OCI-LY1 (cell line): ENCODE measurements around the gene DPH6.

Source experiments
- H2AFZ ChIP-seq: fragments of 200-600 bp; sonication (generic), shearing (Covaris generic); 2 replicates; pipeline ENCODE4 v1.6.0; 2014; ENCODE audit warnings: antibody characterized with exemption, mild to moderate bottlenecking, low read length
- H3F3A ChIP-seq: fragments of 200-600 bp; sonication (generic), shearing (Covaris generic); 2 replicates; pipeline ENCODE4 v1.6.0; 2014; ENCODE audit warnings: mild to moderate bottlenecking, antibody characterized with exemption, low read length, moderate library complexity; ENCODE audit not compliant: insufficient read depth
- H3K27ac ChIP-seq: fragments of 200-600 bp; sonication (generic); 2 replicates; pipeline ENCODE4 v1.5.1; 2014; ENCODE audit warnings: low read length, mixed run types, mild to moderate bottlenecking, low read depth; ENCODE audit not compliant: poor library complexity, severe bottlenecking
- H3K27me3 ChIP-seq: fragments of 200-600 bp; sonication (generic); 2 replicates; pipeline ENCODE4 v1.6.0; 2014; ENCODE audit warnings: antibody characterized with exemption, mild to moderate bottlenecking, low read length, moderate library complexity; ENCODE audit not compliant: insufficient read depth
- H3K36me3 ChIP-seq: fragments of 200-600 bp; sonication (generic); 2 replicates; pipeline ENCODE4 v1.6.1; 2014; ENCODE audit warnings: mild to moderate bottlenecking, antibody characterized with exemption, low read length, moderate library complexity, mixed read lengths; ENCODE audit not compliant: insufficient read depth
- H3K4me1 ChIP-seq: fragments of 200-600 bp; sonication (generic); 2 replicates; pipeline ENCODE4 v1.5.1; 2014; ENCODE audit warnings: mild to moderate bottlenecking, low read length, moderate library complexity; ENCODE audit not compliant: insufficient read depth, severe bottlenecking
- H3K4me2 ChIP-seq: fragments of 200-600 bp; sonication (generic), shearing (Covaris generic); 2 replicates; pipeline ENCODE4 v1.6.1; 2014; ENCODE audit warnings: low read length
- H3K4me3 ChIP-seq: fragments of 200-600 bp; sonication (generic); 2 replicates; pipeline ENCODE4 v1.5.1; 2014; ENCODE audit warnings: low read length, low read depth, mild to moderate bottlenecking, mixed read lengths; ENCODE audit not compliant: poor library complexity, severe bottlenecking
- H3K79me2 ChIP-seq: fragments of 200-600 bp; shearing (Covaris generic); 2 replicates; pipeline ENCODE4 v1.6.1; 2016; ENCODE audit warnings: mixed run types, low read length, mixed read lengths; ENCODE audit not compliant: insufficient read depth
- H3K9ac ChIP-seq: fragments of 200-600 bp; sonication (generic), shearing (Covaris generic); 2 replicates; pipeline ENCODE4 v1.6.1; 2014; ENCODE audit warnings: mild to moderate bottlenecking, low read length, mixed read lengths
- H3K9me2 ChIP-seq: fragments of 200-600 bp; sonication (generic), shearing (Covaris generic); 2 replicates; pipeline ENCODE4 v1.6.1; 2014; ENCODE audit warnings: low read depth, mild to moderate bottlenecking, low read length, mixed read lengths
- H3K9me3 ChIP-seq: fragments of 200-600 bp; shearing (Covaris generic); 2 replicates; pipeline ENCODE4 v1.6.1; 2014; ENCODE audit warnings: low read length, mixed read lengths
- H4K20me1 ChIP-seq: fragments of 200-600 bp; sonication (generic), shearing (Covaris generic); 2 replicates; pipeline ENCODE4 v1.6.0; 2016; ENCODE audit warnings: mild to moderate bottlenecking, low read length; ENCODE audit not compliant: insufficient read depth
- EZH2 ChIP-seq: fragments of 200-600 bp; sonication (generic), shearing (Covaris generic); IDR thresholded peaks from 2 replicates; pipeline ENCODE4 v1.8.0; 2017; ENCODE audit warnings: borderline replicate concordance, mixed run types, mild to moderate bottlenecking, antibody characterized with exemption, low read length, moderate library complexity, mixed read lengths
- TF ChIP-seq, protein P1 (sequence below): fragments of 200-600 bp; sonication (generic), shearing (Covaris generic); IDR thresholded peaks from 2 replicates; pipeline ENCODE4 v1.5.1; 2017; ENCODE audit warnings: mild to moderate bottlenecking, antibody characterized with exemption, low read length, moderate library complexity, mixed read lengths

DPH6 gene

DNA sequence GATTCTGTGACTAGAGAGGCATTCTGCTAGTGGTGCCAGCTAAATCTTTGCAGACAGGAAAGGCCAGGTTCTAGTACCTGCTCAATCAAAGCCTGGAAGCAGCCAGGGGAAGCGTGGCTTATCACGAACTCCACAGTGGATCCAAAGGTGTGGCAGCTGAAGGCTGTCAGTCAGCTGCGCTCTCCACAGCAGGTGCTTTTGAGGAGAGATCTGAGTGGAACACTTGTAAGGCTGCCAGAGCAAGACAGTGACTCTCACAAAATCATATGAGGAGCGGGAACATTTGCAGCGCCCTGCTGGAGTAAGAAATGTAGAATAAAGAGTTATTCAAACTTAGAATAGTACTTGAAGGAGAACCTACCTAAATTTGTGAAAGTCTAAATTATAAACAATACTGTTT, 5.0 kb upstream of the DPH6 start:
- H3K27me3 ChIP-seq: no peaks in the 10 kb centered on the region
- no peak overlapping the region for H3K4me3 ChIP-seq

DNA sequence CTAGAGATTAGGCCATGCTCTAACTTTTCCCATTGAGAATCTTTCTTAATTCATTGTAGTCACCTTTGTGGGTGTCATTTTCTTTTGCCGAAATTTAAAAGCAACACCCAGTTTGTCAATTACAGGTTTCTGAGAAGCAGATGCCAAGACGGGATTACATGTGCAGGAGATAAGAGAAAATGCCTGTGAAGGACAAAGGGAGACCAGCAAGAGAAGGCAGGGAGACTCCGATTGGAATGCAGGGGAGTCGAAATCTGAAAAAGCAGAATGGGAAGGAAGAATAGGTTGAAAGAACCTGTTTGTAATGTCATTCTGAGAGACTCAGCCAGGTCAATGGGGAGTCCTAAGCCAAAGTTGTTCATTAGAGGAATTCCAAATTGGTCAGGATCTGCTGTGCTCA, 3.6 kb upstream of the DPH6 start:
- Histone ChIP-seq H3K27me3 (no peaks in the 10 kb centered on the region), H3K9ac (no peak overlapping the region), H3K9me2 (no peaks in the 10 kb centered on the region), H3K4me2 (no peak overlapping the region), H3K9me3 (no peaks in the 10 kb centered on the region), H2AFZ (no peak overlapping the region), H4K20me1 (no peaks in the 10 kb centered on the region), H3K79me2 (0 out of 2 replicates have a peak, but pooled peaks cover 4% of the 10 kb centered on the region), H3K4me3 (no peak overlapping the region), H3K4me1 (peaks cover 26% of the 10 kb centered on the region), H3K27ac (no peak overlapping the region), H3K36me3 (no peaks in the 10 kb centered on the region), H3F3A (no peaks in the 10 kb centered on the region)
- TF ChIP-seq, protein P1, sequence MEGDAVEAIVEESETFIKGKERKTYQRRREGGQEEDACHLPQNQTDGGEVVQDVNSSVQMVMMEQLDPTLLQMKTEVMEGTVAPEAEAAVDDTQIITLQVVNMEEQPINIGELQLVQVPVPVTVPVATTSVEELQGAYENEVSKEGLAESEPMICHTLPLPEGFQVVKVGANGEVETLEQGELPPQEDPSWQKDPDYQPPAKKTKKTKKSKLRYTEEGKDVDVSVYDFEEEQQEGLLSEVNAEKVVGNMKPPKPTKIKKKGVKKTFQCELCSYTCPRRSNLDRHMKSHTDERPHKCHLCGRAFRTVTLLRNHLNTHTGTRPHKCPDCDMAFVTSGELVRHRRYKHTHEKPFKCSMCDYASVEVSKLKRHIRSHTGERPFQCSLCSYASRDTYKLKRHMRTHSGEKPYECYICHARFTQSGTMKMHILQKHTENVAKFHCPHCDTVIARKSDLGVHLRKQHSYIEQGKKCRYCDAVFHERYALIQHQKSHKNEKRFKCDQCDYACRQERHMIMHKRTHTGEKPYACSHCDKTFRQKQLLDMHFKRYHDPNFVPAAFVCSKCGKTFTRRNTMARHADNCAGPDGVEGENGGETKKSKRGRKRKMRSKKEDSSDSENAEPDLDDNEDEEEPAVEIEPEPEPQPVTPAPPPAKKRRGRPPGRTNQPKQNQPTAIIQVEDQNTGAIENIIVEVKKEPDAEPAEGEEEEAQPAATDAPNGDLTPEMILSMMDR: no peak
- no peak for TF ChIP-seq EZH2

More for the DNA sequence above, 5.0 kb upstream of the DPH6 start:
- no peaks in the 10 kb centered on the region for H3F3A ChIP-seq
- no peaks in the 10 kb centered on the region for H3K36me3 ChIP-seq
- H3K9ac ChIP-seq: no peak overlapping the region
- H3K9me3 ChIP-seq: no peaks in the 10 kb centered on the region
- no peak overlapping the region for H2AFZ ChIP-seq
- H3K4me1 ChIP-seq: peaks cover 17% of the 10 kb centered on the region
- H3K79me2 ChIP-seq: no peaks in the 10 kb centered on the region
- H4K20me1 ChIP-seq: no peaks in the 10 kb centered on the region
- H3K27ac ChIP-seq: no peak overlapping the region
- no peaks in the 10 kb centered on the region for H3K9me2 ChIP-seq
- TF ChIP-seq, protein P1: no peak
- no peak overlapping the region for H3K4me2 ChIP-seq

DNA sequence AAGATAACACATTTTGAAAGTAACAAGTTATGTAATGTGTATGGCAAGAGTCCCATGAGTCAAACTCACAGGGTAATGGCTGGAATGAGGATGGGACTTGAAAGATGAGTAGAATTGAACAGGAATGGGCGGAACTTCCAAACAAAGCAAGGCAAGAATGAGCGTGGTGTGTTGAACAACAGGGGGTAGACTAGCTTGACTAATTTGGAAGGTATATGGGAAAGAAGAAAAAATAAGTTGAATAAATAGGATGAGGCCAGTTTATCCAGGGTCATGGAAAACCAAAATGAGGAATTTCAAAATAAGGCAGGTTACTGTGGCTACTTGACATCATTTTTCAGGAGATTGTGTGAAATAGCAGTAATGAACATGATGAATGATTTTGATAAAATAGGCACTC, 2.5 kb upstream of the DPH6 start:
- H3K9me3 ChIP-seq: no peaks in the 10 kb centered on the region
- H3K9ac ChIP-seq: no peak overlapping the region
- H3K9me2 ChIP-seq: no peaks in the 10 kb centered on the region
- H3K27ac ChIP-seq: no peak overlapping the region
- H3K79me2 ChIP-seq: 0 out of 2 replicates have a peak, but pooled peaks cover 4% of the 10 kb centered on the region
- no peak overlapping the region for H2AFZ ChIP-seq
- no peaks in the 10 kb centered on the region for H3K36me3 ChIP-seq
- H3K4me1 ChIP-seq: peaks cover 30% of the 10 kb centered on the region
- H4K20me1 ChIP-seq: no peaks in the 10 kb centered on the region
- no peaks in the 10 kb centered on the region for H3K27me3 ChIP-seq
- H3F3A ChIP-seq: no peaks in the 10 kb centered on the region
- no peak overlapping the region for H3K4me2 ChIP-seq
- H3K4me3 ChIP-seq: no peak overlapping the region
- TF ChIP-seq, protein P1: no peak
- TF ChIP-seq EZH2: no peak
